Measurements from ENCODE around the gene RBM28.

The RBM28 gene

GRCh38 chr7:128254470-128254869, 89.2 kb downstream of the RBM28 start:
- TF ChIP-seq, protein P1, sequence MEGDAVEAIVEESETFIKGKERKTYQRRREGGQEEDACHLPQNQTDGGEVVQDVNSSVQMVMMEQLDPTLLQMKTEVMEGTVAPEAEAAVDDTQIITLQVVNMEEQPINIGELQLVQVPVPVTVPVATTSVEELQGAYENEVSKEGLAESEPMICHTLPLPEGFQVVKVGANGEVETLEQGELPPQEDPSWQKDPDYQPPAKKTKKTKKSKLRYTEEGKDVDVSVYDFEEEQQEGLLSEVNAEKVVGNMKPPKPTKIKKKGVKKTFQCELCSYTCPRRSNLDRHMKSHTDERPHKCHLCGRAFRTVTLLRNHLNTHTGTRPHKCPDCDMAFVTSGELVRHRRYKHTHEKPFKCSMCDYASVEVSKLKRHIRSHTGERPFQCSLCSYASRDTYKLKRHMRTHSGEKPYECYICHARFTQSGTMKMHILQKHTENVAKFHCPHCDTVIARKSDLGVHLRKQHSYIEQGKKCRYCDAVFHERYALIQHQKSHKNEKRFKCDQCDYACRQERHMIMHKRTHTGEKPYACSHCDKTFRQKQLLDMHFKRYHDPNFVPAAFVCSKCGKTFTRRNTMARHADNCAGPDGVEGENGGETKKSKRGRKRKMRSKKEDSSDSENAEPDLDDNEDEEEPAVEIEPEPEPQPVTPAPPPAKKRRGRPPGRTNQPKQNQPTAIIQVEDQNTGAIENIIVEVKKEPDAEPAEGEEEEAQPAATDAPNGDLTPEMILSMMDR (conservative IDR thresholded peaks at IDR 0.05; ENCODE audit: low read length): no peak
- no peak overlapping the region for H3K4me3 ChIP-seq (ENCODE audit: low read length)
- DNase-seq (ENCODE audit: low read depth): no peak

DNA sequence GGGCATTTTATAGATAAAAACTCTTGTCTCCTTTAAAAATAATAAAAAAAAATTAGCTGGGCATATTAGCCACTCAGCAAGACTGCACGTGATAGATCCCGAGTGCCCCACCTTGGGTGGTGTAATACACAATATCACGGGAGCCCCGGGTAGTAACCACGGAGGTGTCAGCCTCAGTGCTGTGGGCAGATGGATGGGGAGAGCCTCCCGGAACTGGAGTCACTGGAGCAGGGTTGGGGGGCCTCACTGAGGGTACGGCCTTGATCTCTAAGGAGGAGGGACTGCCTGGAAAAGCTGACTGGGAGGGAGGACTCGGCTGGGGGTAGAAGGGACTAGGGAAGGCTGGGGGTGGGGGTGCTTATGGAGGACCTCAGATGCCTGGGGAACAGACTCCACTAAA, 90.0 kb downstream of the RBM28 start:
- TF ChIP-seq, protein P1 (conservative IDR thresholded peaks at IDR 0.05; ENCODE audit: low read length): no peak
- H3K4me3 ChIP-seq (ENCODE audit: low read length): no peak overlapping the region
- no peak for DNase-seq (ENCODE audit: low read depth)

DNA sequence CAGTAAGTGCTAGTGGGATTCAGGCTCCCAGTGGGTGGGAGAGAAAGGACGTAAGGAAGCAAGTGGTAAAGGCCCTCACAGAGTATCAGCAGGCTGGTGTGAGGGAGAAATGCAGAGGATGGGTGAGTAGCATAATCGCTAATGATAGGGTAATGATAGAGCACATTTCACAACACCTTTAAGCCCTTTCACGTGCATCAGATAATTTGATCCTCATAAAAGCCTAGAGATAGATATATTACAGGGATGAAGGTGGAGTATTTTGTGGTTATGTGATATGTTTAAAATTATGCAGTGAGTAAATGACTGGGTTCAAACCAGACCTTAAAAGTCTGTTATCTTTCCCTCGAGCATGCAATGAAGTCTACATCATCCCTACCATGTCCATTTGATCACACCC, 92.4 kb downstream of the RBM28 start:
- H3K4me3 ChIP-seq (ENCODE audit: low read length): no peak overlapping the region
- DNase-seq (ENCODE audit: low read depth): no peak
- TF ChIP-seq, protein P1 (conservative IDR thresholded peaks at IDR 0.05; ENCODE audit: low read length): no peak

Measured in AG10803 (cell line).